Left lung (tissue), 10 donors: ENCODE measurements around the gene FAM124B. TPM values are rescaled to one million over a fixed set of nuclear protein-coding genes. Genes with fewer than 3 reads are reported as not detected.
A peak's percentile ranks its signal among the peaks of the same experiment; 100 is the strongest.

Experiments
- ATAC-seq: fragments of 200-7000 bp; cut with Tn5 transposase; one replicate; pipeline ENCODE4 v1.9.1; 2020; ENCODE audit warnings: moderate library complexity
- DNase-seq, 4 donors: peaks; one replicate each; pipeline ENCODE4 v3.0.0-alpha.2; 2013 to 2020
- H3K27ac ChIP-seq, 2 donors: fragments of 200-600 bp; sonication (generic) in 1 of 2; one replicate each; pipeline versions ENCODE4 v1.5.0 to v1.8.0; 2020 to 2021
- H3K27me3 ChIP-seq, 2 donors: fragments of 200-600 bp; sonication (generic) in 1 of 2; one replicate each; pipeline versions ENCODE4 v1.5.0 to v1.8.0; 2020 to 2021
- H3K36me3 ChIP-seq, 2 donors: fragments of 200-600 bp; sonication (generic) in 1 of 2; one replicate each; pipeline versions ENCODE4 v1.5.0 to v1.8.0; 2020 to 2021
- H3K4me1 ChIP-seq, 2 donors: fragments of 200-600 bp; one replicate each; pipeline ENCODE4 v1.8.0; 2021
- H3K4me3 ChIP-seq, 2 donors: fragments of 200-600 bp; sonication (generic) in 1 of 2; one replicate each; pipeline versions ENCODE4 v1.5.0 to v1.8.0; 2020 to 2021; ENCODE audit warnings: mild to moderate bottlenecking in 1 of 2
- H3K9me3 ChIP-seq, 2 donors: fragments of 200-600 bp; sonication (generic) in 1 of 2; one replicate each; pipeline versions ENCODE4 v1.5.0 to v1.8.0; 2020 to 2021
- intact Hi-C, 2 donors: fragments of 100-400 bp; cut with DNase I; formaldehyde crosslinking; loops; one replicate each; pipeline versions ENCODE4 v1.11.2 to v1.14.2; 2022
- polyA plus RNA-seq, 6 donors: library from polyadenylated mRNA; unstranded; fragments of 120-200 nt; gene quantifications; one replicate each; pipeline ENCODE4 v1.2.1, GENCODE V29; 2013; ENCODE audit not compliant: insufficient read length in 6 of 6
- total RNA-seq, 2 donors: library from RNA; stranded (reverse); fragmentation: NEBNext Ultra II Directional; extraction: Animal tissue kit (Norgen Biotek cat#: 25700); gene quantifications; one replicate each; pipeline ENCODE4 v1.2.1, GENCODE V29; 2021
- TF ChIP-seq, protein P1 (sequence below), 2 donors: fragments of 200-600 bp; sonication (generic) in 1 of 2; IDR thresholded peaks; one replicate each; pipeline versions ENCODE4 v1.5.0 to v1.8.0; 2021; ENCODE audit warnings: antibody characterized with exemption in 2 of 2
- donor health status: DM: no; HTN: yes; CAD: no.
- donor health status: DM: no; HTN: no; CAD: no.

Gene FAM124B
- total and polyA plus RNA-seq, 8 donors: 1.8 to 35.7 (median 17.8) TPM

DNA sequence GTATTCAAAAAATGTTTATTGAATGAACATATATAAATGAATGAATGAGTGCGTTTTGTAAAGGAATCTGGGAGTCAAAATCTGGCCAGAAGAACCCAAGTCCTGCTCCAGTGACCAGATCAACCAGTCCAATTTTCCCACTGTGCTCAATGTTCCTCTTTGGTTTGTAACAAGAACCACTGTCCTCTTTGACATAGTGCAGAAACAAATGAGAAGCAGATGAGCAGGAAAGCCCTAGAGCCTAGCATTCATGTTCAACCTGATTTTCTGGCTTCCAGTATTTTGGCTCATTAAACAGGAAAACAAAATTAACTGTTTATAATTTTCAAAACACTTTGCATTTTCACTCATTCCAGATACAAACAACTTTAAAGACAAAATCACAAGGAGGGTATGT lies 23.2 kb downstream of the FAM124B start:
- Histone ChIP-seq H3K27ac (peak overlapping the region in 1 of 2 donors; percentile 59), H3K9me3 (no peaks in the 10 kb centered on the region), H3K36me3 (no peaks in the 10 kb centered on the region), H3K4me3 (no peak overlapping the region), H3K4me1 (peaks cover 0 to 14% of the 10 kb centered on the region in 2 donors), H3K27me3 (no peaks in the 10 kb centered on the region)
- ATAC-seq: no peak
- TF ChIP-seq, protein P1, sequence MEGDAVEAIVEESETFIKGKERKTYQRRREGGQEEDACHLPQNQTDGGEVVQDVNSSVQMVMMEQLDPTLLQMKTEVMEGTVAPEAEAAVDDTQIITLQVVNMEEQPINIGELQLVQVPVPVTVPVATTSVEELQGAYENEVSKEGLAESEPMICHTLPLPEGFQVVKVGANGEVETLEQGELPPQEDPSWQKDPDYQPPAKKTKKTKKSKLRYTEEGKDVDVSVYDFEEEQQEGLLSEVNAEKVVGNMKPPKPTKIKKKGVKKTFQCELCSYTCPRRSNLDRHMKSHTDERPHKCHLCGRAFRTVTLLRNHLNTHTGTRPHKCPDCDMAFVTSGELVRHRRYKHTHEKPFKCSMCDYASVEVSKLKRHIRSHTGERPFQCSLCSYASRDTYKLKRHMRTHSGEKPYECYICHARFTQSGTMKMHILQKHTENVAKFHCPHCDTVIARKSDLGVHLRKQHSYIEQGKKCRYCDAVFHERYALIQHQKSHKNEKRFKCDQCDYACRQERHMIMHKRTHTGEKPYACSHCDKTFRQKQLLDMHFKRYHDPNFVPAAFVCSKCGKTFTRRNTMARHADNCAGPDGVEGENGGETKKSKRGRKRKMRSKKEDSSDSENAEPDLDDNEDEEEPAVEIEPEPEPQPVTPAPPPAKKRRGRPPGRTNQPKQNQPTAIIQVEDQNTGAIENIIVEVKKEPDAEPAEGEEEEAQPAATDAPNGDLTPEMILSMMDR (IDR thresholded peaks at IDR 0.05): no peak
- DNase-seq: no peak
- intact Hi-C loops: no loop called here

DNA sequence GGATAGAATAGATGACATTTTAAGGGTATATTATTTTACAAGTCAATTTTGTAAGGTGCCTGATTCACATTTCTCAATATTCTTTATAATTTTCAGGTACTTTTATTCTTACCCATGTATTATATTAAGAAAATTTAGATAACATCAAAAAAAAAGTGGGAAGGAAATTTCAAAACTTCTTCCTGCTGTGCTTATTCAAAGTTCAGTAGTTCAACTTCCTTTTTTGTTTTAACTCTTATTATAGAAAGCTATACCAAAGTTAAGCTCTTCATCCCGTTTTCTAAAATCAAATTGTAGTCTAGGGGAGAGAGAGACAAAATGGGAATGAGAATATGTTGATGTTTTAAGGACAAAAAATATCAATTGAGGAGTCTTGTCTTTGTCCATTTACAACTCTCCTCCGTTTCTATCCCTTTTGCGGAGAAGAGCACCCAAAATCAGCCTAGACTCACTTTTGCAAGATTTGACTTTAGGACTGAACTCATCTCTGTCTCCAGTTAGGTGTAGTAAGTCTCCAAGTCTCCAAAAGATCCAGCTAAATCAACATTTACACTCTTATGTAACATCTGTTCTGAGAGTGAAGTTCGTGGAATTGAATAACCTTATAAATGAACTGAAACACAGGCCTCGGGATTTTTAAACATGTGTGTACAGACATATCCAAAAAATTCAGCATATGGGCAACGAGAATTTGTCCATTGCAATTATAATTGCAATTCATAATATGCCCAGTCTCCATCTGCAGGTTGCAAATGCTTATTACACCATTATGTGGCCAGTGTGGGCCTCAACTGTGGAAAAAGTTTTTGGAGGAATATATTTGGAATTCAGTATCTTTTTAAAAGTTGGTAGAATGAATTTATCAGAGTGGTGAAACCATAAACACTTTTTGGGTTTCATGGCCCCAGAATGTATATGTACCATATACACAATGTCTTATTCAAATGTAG lies 23.9 kb downstream of the FAM124B start:
- intact Hi-C loops: no loop called here
- H3K27ac ChIP-seq: peak overlapping the region in 1 of 2 donors; percentile 59

DNA sequence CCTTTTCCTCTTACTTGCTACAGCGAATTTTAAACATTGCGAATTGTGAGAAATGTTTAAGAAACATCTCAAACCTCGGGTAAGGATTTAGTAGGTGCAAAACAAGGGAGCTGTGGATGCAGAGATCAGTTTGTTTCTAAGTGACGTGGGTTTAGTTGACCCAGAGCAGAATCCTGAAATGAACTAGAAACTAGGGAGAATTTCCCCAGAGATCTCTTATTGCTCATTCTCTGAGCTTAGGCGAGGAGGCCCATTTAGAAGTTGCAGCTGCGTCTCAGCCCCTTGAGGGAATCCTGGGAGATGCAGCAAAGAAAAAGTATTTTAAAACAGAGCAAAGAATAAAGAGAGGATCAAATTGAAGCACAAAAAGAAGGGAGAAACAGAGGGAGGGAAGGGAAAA lies 29.3 kb downstream of the FAM124B start:
- H3K9me3 ChIP-seq: no peaks in the 10 kb centered on the region
- H3K27me3 ChIP-seq: no peaks in the 10 kb centered on the region
- no peaks in the 10 kb centered on the region for H3K36me3 ChIP-seq
- intact Hi-C loops: no loop called here
- no peak for ATAC-seq
- no peak overlapping the region for H3K27ac ChIP-seq
- peaks cover 0 to 5% of the 10 kb centered on the region in 2 donors for H3K4me1 ChIP-seq
- H3K4me3 ChIP-seq: no peak overlapping the region
- DNase-seq: no peak
- TF ChIP-seq, protein P1 (IDR thresholded peaks at IDR 0.05): no peak

More for the DNA sequence above, 23.9 kb downstream of the FAM124B start:
- Histone ChIP-seq H3K4me1 (peaks cover 0 to 14% of the 10 kb centered on the region in 2 donors), H3K4me3 (no peak overlapping the region), H3K36me3 (no peaks in the 10 kb centered on the region), H3K9me3 (no peaks in the 10 kb centered on the region), H3K27me3 (no peaks in the 10 kb centered on the region)
- ATAC-seq: no peak
- DNase-seq: no peak
- TF ChIP-seq, protein P1 (IDR thresholded peaks at IDR 0.05): no peak

DNA sequence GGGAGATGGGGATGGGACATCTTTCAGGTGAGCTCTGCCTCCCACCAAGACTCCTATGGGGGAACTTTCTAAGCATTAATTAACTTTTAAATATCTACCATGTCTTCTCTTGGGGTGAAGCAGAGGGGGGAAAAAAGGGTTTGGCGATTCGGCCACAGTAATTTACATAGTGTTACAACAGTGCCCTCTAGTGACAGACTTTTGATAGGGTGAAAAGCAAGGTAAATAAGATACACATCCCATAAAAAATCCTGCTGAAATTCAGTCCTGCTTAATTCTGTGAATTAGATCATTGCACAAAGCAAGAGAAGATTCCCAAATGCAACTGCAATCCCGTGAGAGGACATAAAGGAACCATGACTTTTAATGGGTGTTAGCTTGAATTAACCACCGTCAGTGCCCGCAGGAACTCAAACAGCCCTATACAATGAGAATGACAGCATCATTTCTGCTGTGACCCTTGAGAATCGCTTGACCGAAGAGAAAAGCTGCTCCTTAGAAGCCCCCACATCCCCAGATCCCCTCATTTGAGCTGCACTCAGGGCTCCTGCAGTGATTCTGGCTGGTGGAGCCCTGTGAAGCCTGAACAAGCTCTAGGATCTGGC lies 32.8 kb downstream of the FAM124B start:
- Histone ChIP-seq H3K4me3 (no peak overlapping the region), H3K27me3 (no peaks in the 10 kb centered on the region), H3K9me3 (no peaks in the 10 kb centered on the region), H3K27ac (no peak overlapping the region), H3K4me1 (no peaks in the 10 kb centered on the region), H3K36me3 (no peaks in the 10 kb centered on the region)
- DNase-seq (peak in 2 of 4 donors; percentile 18 to 46), ATAC-seq (peak; percentile 69)
- TF ChIP-seq, protein P1 (IDR thresholded peaks at IDR 0.05): peak; percentile 62 to 64
- intact Hi-C loops: no loop called here

DNA sequence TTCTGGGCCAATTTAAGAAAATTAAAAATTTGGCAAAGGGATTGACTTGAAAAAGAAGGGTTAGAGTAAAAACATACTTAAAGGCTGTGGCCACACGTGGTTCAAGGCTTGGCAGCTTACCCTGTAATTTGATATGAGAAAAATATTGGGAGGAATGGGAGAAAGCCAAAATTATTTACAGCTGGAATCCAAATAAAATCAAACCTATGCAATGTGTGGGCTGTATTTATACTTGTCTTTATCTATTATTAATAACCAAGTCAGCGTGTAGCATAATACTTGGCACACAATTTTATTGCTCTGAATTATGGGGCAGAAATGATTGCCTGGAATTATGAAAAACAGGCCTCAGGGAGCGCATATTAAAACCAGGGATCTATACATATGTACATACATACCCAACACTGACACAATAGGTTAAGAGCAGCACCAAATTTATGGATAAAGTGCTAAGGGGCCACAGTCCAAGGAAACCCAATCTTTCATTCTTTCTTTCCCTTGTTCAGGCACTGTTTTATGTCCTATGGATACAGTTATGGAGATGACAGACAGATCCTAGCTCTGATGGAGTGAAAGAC lies 35.6 kb downstream of the FAM124B start:
- intact Hi-C loops: no loop called here
- no peaks in the 10 kb centered on the region for H3K9me3 ChIP-seq

More for the DNA sequence above, 35.6 kb downstream of the FAM124B start:
- TF ChIP-seq, protein P1 (IDR thresholded peaks at IDR 0.05): no peak
- H3K27ac ChIP-seq: no peak overlapping the region
- no peaks in the 10 kb centered on the region for H3K36me3 ChIP-seq
- DNase-seq: peak in 2 of 4 donors; percentile 51 to 69
- no peaks in the 10 kb centered on the region for H3K27me3 ChIP-seq
- ATAC-seq: no peak
- no peak overlapping the region for H3K4me3 ChIP-seq
- H3K4me1 ChIP-seq: no peaks in the 10 kb centered on the region
